GM21360 (cell line): ENCODE results near the gene ADORA2A.

Experiments
- ATAC-seq: cut with Tn5 transposase; IDR thresholded peaks from one replicate; pipeline ENCODE4 v1.9.1; 2021; ENCODE audit warnings: mild to moderate bottlenecking, moderate library complexity; ENCODE audit not compliant: unreplicated experiment

ADORA2A gene

DNA sequence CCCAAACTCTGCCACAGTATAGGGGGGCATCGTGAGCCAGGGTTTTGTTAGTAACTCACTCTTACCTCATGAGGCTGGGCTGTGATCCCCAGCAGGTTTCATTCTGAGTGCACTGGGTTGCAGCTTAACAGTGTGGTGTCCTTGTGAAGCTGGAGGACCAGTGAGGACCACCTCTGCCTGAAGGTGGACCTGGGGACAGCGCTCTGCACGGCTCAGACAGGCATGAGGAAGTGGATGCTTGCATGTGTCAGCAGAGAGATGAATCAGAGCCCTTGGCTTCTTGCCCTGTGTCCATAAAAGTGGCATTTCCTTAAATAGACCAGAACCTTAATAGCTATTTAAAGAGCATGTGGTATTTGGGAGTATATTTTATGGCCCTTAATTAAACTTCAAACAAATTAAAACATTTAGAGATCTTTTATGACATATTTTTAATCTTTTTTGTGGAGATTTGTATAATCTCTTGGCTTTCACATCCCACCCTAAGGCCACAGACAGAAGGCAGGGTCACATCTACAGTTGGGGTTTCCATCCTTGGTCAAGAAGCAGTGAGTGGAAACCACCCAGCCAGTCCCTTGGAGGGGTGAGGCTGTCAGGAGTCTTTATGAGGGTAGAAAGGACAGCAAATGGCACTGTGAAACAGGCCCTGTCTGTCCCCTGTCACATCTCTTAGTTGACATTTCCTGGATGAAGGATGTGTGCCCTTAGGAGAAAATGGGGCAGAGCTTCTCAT lies 24.8 kb upstream of the ADORA2A start:
- ATAC-seq, result no peak

DNA sequence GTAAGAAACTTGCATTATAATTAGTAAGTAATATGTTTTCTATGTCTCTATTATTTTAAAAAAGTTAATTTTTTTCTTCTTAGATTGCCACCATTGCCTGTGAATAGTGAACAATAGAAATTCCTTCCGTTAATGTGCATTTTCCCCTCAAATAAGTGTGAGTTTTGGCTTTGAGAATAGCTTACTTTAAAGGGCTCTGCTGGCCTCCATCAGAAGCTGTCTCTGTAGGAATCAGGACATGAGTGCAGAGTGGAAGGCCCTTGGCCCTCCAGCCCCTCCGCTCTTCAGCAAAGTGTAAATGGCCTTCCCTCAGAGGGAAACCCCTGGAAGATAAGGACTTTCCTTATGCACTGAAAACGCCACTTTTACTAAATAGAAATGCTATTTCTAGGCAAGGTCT lies 24.1 kb upstream of the ADORA2A start:
- ATAC-seq, result no peak

DNA sequence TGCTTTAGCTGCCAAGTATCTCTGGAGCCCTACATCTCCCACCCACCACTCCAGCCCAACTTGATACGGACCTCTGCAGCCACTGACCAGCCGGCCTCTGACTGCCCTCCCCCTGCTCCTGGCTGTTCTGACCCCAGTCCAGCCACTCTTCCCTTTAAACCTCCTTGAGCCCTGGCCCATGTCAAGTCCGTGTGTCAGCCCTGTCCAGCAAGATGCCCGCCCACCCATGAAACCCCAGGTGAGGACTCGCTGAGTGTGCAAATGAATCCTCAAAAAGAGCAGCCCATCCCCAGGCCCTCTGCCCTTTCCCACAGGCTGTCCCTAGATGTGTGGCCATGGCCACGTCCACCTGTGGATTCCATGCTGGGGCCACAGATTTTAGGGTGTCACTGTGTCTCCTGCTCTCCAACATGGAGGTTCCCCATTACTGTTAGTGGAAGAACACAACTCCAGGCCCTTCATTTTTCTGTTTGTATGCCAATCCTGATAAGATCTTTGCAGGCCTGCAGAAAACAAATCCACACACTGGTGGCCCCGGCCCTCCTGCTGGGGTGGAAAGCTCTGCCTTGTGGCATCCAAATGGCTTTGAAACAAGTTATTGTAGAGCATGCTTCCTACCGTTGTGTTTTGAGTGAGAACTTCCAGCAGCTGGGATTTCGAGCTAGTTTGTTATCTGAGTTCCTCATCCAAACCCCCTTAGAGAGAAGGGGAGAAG lies 22.7 kb upstream of the ADORA2A start:
- ATAC-seq, result no peak

DNA sequence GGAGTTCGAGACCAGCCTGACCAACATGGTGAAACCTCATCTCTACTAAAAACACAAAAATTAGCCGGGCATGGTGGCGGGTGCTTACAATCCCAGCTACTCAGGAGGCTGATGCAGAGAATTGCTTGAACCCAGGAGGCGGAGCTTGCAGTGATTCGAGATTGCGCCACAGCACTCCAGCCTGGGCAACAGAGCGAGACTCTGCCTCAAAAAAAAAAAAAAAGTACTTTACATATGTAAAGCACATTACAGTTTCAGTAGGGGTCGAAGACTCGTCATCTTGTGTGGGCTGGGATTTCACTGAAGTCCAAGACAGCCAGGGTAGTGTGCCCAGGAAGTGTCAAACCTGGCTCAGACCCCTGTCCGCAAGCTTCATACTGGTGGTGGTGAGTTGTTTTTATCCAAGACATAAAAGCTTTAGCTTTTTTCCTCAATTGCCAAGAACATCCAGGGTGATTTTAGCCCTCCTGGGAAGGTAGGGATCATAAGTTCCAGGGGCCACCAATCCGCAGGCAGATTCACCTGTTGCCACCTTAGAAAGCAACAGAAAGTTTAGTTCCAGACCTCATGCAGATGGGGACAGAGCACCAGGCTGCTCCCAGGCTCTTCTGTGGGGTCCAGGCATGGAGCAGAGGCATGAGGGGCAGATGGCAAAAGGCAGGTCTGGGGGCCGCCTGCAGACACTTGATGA lies 21.6 kb upstream of the ADORA2A start:
- no peak for ATAC-seq

DNA sequence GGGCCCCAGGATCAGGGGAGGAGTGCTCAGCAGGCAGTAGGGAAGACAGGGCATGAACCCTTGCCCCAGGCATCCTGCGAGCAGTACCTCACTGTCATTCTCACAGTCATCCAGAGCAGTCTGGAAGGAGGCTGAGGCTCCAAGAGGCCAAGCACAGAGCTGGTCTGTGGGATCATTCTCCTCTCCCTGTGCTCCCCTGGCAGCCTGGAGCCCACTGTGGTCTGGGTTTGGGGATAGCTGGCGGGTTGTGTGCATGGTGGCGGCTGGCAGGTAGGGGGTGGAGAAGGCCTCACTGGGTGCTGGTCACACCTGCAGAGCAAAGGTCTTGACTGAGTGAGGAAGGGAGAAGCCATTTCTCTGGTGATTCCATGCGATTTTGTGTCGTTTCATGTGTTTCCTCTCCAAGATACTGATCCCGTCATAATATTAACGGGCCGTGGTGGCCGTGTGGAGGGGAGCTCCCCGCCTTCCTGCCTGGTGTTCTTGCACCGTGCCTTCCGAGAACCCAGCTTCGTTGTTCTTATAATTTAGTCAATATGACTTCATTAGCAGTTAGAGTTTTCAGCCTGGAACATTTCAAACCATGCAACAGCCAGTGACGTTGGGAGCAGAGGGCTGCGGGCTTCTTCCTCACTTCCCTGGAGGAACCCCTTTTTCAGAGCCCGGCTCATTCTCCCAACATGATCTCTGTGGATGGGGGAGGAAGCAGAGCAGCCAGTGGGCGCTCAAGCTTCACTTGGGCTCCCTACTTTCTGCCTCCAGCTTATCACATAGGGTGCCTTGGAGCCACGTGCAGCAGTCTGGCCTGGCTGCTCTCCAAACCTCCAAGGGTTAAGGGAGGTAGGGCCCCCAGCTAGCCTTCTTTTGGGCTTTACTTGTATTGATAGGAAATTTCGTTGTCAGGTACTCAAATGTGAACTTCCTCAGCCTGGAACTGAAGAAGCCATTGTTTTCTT lies 20.8 kb upstream of the ADORA2A start:
- ATAC-seq, result no peak

DNA sequence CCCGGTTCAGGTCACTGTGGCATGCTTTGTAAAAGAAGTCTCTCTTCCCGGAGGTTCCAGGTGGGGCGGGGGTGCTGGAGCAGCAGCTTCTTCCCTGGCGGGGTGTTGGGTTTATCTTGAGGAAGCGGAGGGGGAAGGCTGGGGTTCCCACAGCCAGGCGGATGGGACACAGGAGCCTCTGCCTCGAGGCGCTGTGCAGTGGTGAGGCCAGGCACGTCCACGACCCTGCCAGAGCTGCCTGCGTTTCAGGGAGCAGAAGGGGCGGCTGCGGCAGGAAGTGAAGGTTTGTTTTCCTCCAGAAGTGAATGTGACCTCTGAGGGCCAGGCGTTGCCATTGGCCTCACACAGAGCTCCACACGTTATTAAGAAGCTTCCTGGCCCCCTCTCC lies 20.1 kb upstream of the ADORA2A start:
- no peak for ATAC-seq

DNA sequence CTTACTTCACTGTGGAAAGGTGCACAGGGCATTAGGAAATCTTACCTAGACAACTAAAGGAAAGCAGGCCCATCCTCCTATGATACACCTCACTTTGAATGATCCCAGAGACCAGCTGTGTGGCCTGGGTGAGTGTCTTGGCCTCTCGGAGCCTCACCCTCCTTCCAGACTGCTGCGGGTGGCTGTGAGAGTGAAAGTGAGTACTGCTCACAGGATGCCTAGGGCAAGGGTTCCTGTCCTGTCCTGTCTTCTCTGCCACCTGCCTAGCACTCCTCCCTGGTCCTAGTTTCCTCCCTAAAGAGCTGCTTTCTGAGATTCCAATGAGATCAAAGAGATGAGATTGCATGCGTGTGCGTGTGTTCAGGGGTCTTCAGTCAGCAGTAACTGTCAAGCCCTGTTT lies 19.5 kb upstream of the ADORA2A start:
- no peak for ATAC-seq

DNA sequence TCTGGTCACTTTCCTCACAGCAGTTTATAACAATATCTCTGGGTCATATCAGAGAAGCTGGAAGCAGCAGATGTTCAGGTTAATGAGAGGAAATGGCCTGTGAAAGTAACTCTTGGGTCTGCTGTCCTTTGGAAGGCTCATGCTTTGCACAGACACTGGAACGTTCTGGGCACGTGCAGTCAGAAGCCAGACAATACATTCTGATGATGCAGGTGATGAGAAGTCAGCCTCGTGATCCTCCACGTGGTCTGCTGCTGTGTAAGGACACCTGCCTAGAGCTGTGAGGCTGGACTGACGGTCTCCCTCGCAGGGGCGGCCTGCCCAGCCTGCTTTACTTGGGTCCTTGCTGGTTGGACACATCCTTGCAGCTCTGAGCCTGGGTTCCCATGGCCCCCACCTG lies 18.8 kb upstream of the ADORA2A start:
- no peak for ATAC-seq

DNA sequence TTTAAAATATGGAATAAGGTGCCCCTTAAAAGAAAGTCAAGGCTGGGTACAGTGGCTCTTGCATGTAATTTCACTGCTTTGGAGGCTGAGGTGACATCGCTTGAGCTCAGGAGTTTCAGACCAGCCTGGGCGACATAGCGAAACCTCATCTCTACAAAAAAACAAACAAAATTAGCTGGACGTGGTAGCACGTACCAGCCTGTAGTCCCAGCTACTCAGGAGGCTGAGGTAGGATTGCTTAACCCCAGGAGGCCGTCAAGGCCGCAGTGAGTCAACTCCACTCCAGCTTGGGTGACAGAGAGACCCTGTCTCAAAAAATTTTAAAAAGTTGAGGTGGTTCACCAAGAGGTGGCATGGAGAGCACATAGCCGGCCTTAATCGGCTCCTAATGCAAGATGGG lies 17.7 kb upstream of the ADORA2A start:
- no peak for ATAC-seq

DNA sequence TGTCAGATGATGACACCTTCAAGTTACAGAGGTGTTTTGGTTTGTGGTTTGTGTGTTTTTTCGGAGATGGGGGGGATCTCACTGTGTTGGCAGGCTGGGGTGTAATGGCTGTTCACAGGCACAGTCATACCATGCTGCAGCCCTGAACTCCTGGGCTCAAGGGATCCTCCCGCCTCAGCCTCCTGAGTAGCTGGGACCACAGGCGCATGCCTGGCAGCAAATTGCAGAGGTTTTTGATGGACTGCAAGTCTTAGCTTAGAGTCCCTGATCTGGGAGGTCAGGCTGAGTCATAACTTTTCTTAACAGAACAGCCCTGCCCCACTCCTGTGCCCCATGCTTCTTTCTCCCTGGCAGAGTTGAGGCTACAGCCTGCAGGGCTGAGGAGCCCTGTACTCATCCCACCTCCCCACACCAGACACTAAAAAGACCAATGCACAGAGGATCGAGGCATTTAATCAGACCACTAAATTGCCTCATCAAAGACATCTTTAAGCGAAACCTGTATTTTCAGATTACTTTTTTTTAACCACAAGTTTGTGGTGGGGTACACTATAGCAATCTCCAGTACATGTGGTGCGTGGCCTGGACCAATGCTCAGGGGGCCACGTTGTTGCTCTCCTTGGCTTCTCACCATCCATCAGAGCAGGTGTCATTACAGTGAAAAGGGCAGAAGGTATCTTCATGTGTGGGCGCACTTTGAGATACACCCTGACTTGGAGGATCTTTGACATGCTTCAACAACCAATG lies 17.1 kb upstream of the ADORA2A start:
- no peak for ATAC-seq

DNA sequence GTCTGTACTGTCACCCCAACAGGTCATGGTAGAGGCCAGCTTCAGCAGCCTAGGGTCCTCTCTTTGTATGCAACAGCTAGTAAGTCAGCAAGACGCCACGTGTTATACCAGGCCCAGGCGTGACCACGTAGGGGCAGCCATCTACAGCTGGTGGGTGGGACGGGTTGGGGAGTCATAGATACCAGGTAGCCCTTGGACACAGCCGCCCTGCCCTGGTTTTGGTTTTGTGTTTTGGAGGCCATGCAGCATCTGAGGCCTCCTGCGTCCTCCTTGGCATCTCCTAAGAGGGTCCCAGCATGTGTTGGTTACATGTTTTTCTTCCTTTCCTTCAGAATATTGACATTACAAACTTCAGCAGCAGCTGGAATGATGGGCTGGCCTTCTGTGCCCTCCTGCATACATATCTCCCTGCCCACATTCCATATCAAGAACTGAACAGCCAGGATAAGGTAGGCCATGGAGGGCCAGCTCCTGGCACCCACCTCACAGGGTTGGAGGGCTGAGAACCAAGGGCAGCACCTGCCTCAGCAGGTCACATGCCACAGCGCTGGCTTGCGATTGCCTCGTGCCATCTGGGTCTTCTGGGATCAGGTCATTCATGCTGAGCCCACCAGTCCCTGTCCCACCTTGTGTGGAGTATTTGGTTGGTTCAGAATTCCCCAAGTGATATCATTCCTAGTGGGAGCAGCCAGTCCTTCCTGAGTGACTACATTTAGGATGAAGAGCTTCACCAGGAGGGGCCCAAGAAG lies 16.0 kb upstream of the ADORA2A start:
- no peak for ATAC-seq

DNA sequence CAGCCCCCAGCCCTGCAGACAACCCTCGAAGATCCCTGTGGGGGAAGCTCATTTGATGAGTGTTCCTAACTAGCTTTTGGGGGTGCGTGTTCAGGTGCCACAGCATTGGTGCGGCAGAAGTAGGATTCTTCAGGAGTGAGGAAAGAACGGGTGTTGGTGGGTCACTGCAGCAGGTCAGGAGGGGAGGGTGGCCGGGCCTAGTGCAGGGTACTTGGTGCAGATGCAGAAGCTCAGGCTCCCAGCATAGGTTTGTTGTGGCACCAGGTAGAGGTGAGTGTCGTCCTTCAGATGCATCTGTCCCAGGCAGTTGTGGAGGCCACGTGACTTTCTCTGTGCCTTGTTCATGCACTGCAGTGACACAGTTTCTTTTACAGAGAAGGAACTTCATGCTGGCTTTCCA lies 15.1 kb upstream of the ADORA2A start:
- ATAC-seq, result no peak

DNA sequence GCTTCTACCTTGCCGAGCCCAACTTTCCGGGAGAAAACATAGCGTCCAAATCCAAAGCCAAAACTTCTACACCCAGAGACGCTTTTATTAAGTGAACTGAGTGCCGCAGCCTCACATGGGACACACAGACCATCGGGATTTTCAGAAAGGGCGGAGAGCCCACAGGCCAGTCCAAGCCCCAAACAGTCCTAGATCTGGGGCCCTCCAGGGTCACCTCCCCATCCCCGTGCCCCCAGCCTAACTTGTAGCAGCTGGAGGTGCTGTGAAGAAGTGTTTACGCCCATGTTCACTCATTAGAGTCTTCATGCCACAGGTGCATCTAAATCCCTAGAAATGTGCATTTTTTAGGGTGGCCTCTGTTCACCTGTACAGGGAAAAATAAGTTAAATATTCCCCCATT lies 14.1 kb upstream of the ADORA2A start:
- ATAC-seq, result no peak

DNA sequence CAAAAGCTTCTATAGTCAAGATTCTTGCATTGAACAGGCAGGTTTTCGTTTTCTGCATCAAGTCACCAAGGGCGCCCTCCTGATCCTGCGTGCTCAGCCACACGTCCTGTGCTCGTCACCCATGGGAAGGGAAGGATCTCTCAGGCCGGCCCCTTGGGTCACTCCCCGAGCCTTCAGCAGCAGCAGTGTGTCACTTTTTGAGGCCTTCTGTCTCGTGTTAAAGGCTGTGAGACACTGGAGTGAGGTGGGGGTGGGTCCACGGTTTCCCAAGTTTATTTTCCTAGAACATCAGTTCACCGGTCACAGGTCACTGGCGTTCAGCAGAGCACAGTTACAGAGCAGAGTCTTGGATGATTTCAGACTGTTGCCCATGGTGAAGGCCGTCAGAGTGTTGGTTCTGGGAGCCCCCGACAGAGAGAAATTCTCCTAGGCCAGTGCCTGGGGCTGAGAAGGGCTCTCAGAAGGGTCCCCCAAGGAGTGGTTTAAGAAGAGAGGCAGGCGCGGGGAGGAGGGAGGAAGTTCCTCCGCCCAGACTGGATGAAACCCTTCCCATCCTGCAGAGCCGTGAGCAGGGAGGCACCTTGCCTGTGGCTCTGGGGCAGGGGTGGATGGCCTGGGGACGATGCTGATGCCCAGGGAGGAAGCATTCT lies 13.5 kb upstream of the ADORA2A start:
- ATAC-seq, result no peak

DNA sequence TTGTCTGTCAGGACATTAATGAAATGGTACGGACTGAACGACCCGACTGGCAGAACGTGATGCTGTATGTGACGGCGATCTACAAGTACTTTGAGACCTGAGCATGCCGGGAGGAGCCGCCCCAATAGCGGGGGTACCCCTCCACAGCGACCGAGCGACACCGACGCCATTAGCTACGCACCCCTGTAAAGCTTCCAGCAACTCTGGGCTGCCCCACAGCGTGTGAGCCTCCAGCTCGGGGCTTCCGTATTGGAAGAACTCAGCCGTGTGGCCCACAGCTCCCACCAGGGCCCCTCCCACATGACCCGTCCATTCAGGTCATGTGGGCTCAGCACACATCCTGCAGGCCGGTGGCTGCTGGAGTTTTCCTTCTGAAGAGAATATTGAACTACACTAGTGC lies 12.9 kb upstream of the ADORA2A start:
- ATAC-seq, result no peak

DNA sequence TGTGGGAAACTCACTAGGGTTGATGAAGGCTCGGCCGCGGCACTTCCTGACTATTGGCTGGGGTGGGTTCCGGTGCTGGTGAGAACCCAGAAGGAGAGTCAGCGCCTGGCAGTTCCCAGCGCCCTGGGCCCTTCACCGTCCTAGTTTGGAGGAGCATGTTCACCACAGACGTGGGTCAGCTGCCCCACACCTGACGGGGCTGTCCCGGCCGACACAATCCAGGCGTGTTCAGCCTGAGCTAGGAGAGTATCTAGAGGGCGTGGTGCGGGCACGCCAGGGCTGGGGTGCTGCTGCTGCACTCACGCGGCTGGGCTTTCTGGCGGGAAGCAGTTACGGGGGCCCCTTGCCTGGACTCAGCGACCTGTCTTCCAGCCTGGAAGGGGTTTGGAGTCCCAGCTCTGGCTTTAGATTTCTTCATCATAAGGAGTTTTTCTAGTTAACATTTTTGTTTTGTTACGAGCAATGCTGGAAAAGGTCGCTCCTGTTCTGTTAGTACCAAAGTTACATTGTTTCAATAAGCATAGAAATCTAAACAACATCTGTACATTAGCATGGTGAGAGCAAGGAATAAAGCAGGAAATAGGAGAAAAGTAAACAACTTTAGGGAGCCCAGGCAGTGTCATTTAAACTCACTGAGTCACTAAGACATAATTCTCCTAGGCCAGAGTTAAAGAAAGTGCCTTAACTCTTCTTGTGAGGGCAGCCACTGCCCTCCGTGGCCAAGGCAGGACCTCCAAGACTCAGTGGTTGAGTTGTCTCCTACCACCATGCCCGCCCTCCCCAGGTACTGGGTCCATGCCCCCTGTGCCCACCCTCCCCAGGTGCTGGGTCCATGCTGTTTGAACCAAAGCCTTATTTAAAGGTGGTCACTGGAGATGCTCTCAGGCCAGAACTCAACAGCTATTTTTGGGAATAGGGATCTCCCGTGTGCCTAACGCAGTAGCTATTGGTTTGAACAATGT lies 12.1 kb upstream of the ADORA2A start:
- ATAC-seq, result no peak

DNA sequence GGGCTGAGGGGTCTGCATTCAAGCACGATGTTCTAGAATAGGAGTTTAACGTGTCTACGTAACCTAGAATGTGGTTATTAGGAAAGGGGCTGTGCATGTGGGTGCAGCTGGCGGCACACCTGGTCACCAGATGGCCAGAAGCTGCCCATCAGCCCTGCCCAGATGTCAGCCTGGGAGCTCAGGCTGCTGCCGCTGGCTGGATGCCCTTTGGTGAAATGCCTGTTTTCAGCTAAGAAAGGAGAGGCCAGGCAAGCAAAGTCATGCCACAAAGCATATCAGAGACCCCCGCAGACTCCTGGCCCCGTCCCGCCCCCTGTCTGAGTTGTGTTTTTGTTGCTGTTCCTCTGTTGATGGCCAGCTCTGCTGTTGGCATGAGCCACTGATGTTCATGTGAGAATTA lies 11.3 kb upstream of the ADORA2A start:
- ATAC-seq, result no peak

DNA sequence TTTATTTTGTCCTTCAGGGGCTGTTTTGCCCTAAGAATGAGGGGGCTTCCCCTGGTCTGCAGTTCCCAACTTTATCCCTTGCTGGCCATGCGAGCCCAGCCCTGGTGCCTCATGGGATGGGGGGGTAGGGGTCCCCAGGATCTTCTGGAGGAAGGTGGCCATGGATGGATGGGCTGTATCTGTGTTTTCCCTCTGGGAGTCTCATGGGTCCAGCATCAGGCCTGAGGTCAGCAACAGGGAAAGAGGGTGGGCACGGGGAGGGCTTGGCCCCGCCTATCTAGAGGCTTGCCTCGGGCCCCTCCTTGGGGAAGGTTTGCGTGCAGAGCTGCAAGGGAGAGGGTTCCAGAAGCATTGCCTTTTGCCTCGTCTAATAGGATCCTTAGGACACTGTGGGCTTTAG lies 10.8 kb upstream of the ADORA2A start:
- ATAC-seq, result no peak
